IMR-90 (cell line): ENCODE results near the gene RBMS2. TPM values are rescaled to one million over a fixed set of nuclear protein-coding genes. Genes with fewer than 3 reads are reported as not detected.

Source experiments
- ATAC-seq: fragments of 200-7000 bp; cut with Tn5 transposase; 2 replicates; pipeline ENCODE4 v1.9.1; 2020; ENCODE audit warnings: low read depth, mild to moderate bottlenecking, moderate library complexity
- BruUV-seq: library from RNA; stranded (reverse); fragments of 400-500 nt; replicated peaks from 2 replicates; lab custom pipeline; 2021; lab: Mats Ljungman, UMichigan
- CTCF ChIA-PET: fragments of 300-600 bp; formaldehyde crosslinking; extraction: SDS; loops from one replicate; lab custom pipeline; 2021; ENCODE audit warnings: antibody characterized with exemption; lab: Yijun Ruan, JAX
- POLR2A ChIA-PET: fragments of 300-600 bp; sonication (Branson Sonifier 250); formaldehyde crosslinking; loops from one replicate; lab custom pipeline; 2022; ENCODE audit warnings: antibody characterized with exemption; ENCODE audit not compliant: unreplicated experiment; lab: Charles Lee
- DNase-seq: peaks from one replicate; pipeline ENCODE4 v3.0.0; 2013
- H2AFZ ChIP-seq: replicated peaks from 2 replicates; pipeline ENCODE3; 2013; ENCODE audit warnings: low read length, mild to moderate bottlenecking; ENCODE audit not compliant: poor library complexity
- H2AK5ac ChIP-seq: 2 replicates; pipeline ENCODE4 v1.6.1; 2013; ENCODE audit warnings: low read depth, low read length, inconsistent platforms
- H2AK9ac ChIP-seq: replicated peaks from 2 replicates; pipeline ENCODE3; 2013; ENCODE audit warnings: mild to moderate bottlenecking, low read depth, low read length, moderate library complexity; ENCODE audit not compliant: poor library complexity
- H2BK120ac ChIP-seq: 2 replicates; pipeline ENCODE4 v1.6.1; 2013; ENCODE audit warnings: low read depth, low read length, inconsistent platforms
- H2BK15ac ChIP-seq: 3 replicates; pipeline ENCODE4 v1.6.1; 2013; ENCODE audit warnings: low read depth, low read length, inconsistent platforms
- H2BK20ac ChIP-seq: 2 replicates; pipeline ENCODE4 v1.6.1; 2013; ENCODE audit warnings: low read depth, mild to moderate bottlenecking, inconsistent platforms, low read length, moderate library complexity
- H2BK5ac ChIP-seq: 2 replicates; pipeline ENCODE4 v1.6.1; 2013; ENCODE audit warnings: mild to moderate bottlenecking, low read depth, low read length, inconsistent platforms; ENCODE audit not compliant: poor library complexity, severe bottlenecking
- H3K14ac ChIP-seq: replicated peaks from 2 replicates; pipeline ENCODE4 v1.6.1; 2013; ENCODE audit warnings: low read depth, low read length, inconsistent platforms
- H3K18ac ChIP-seq: 2 replicates; pipeline ENCODE4 v1.6.1; 2013; ENCODE audit warnings: low read depth, low read length, control low read depth
- H3K23ac ChIP-seq: 2 replicates; pipeline ENCODE4 v1.6.1; 2013; ENCODE audit warnings: low read depth, low read length, inconsistent platforms
- H3K27ac ChIP-seq: 2 replicates; pipeline ENCODE4 v1.5.1; 2013; ENCODE audit warnings: mild to moderate bottlenecking, control low read depth, low read length; ENCODE audit not compliant: insufficient read depth
- H3K27me3 ChIP-seq: 2 replicates; pipeline ENCODE4 v1.6.1; 2013; ENCODE audit warnings: low read length; ENCODE audit not compliant: control insufficient read depth, insufficient read depth
- H3K36me3 ChIP-seq: 2 replicates; pipeline ENCODE4 v1.6.1; 2013; ENCODE audit warnings: low read length, mixed read lengths; ENCODE audit not compliant: control insufficient read depth, insufficient read depth
- H3K4ac ChIP-seq: 2 replicates; pipeline ENCODE4 v1.6.1; 2013; ENCODE audit warnings: low read depth, low read length, inconsistent platforms
- H3K4me1 ChIP-seq: 2 replicates; pipeline ENCODE4 v1.6.1; 2013; ENCODE audit warnings: low read length, mixed read lengths; ENCODE audit not compliant: control insufficient read depth, insufficient read depth
- H3K4me2 ChIP-seq: 2 replicates; pipeline ENCODE4 v1.6.1; 2013; ENCODE audit warnings: low read depth, mild to moderate bottlenecking, control low read depth, low read length, moderate library complexity
- H3K4me3 ChIP-seq: 2 replicates; pipeline ENCODE4 v1.5.1; 2013; ENCODE audit warnings: low read depth, mild to moderate bottlenecking, control low read depth, low read length, moderate library complexity; ENCODE audit not compliant: insufficient read depth
- H3K56ac ChIP-seq: 2 replicates; pipeline ENCODE4 v1.6.1; 2013; ENCODE audit warnings: low read length, inconsistent platforms; ENCODE audit not compliant: insufficient read depth; ENCODE audit errors: extremely low read depth
- H3K79me1 ChIP-seq, 2 experiments: 2 replicates each; pipeline ENCODE4 v1.6.1; 2013; ENCODE audit warnings: low read length in 2 of 2, inconsistent platforms in 1 of 2, low read depth in 1 of 2
- H3K9ac ChIP-seq: 2 replicates; pipeline ENCODE4 v1.6.1; 2013; ENCODE audit warnings: low read depth, low read length, control low read depth
- H3K9me1 ChIP-seq: 2 replicates; pipeline ENCODE4 v1.6.1; 2013; ENCODE audit warnings: low read length, inconsistent platforms; ENCODE audit not compliant: insufficient read depth
- H3K9me3 ChIP-seq: 2 replicates; pipeline ENCODE4 v1.6.1; 2013; ENCODE audit warnings: low read length; ENCODE audit not compliant: control insufficient read depth, insufficient read depth
- H4K20me1 ChIP-seq: 2 replicates; pipeline ENCODE4 v1.6.1; 2013; ENCODE audit warnings: low read length, inconsistent platforms; ENCODE audit not compliant: insufficient read depth
- H4K5ac ChIP-seq: 2 replicates; pipeline ENCODE4 v1.6.1; 2013; ENCODE audit warnings: mild to moderate bottlenecking, low read depth, low read length, control low read depth
- H4K8ac ChIP-seq, 2 experiments: 2 replicates each; pipeline ENCODE4 v1.6.1; 2013; ENCODE audit warnings: low read depth in 2 of 2, low read length in 2 of 2, control low read depth in 1 of 2, inconsistent platforms in 1 of 2
- H4K91ac ChIP-seq: 2 replicates; pipeline ENCODE4 v1.6.1; 2013; ENCODE audit warnings: low read depth, low read length, inconsistent platforms; ENCODE audit not compliant: insufficient read depth
- BHLHE40 ChIP-seq: fragments of 150-350 bp; IDR thresholded peaks from 2 replicates; pipeline ENCODE4 v1.6.1; 2016; ENCODE audit warnings: mild to moderate bottlenecking, low read depth, low read length
- MXI1 ChIP-seq: IDR thresholded peaks from 2 replicates; pipeline ENCODE4 v1.6.1; 2012; ENCODE audit warnings: low read depth, mild to moderate bottlenecking, low read length, moderate library complexity, borderline replicate concordance
- WGBS, 2 experiments: methylation state at CpG; one replicate each; pipeline versions ENCODE4 v1.1.5 to v1.1.7; 2013; ENCODE audit warnings: missing lambda C conversion rate in 2 of 2; ENCODE audit not compliant: insufficient read length in 1 of 2; ENCODE audit errors: extremely low coverage in 2 of 2; 5-methylcytosine and 5-hydroxymethylcytosine counted together
- dilution Hi-C: fragments of 300-500 bp; cut with HindIII; formaldehyde crosslinking; loops from one replicate; pipeline ENCODE4 v1.14.3; 2018; ENCODE audit warnings: low sequenced_read_pairs; ENCODE audit not compliant: unreplicated experiment
- in situ Hi-C: fragments of 300-500 bp; cut with MboI; formaldehyde crosslinking; loops from 3 replicates; pipeline ENCODE4 v1.14.3; 2019; ENCODE audit warnings: low sequenced_read_pairs, inconsistent platforms, mixed read lengths
- intact Hi-C: fragments of 100-400 bp; cut with micrococcal nuclease; formaldehyde crosslinking; loops from 2 replicates; pipeline ENCODE4 v1.10.0; 2022
- polyA plus RNA-seq, 3 experiments: library from polyadenylated mRNA; depleted of rRNA; stranded (reverse); fragments of >200 nt; gene quantifications; 2 replicates each; pipeline ENCODE4 v1.2.3, GENCODE V29; 2012; ENCODE audit warnings: low replicate concordance in 1 of 3
- total RNA-seq: library from RNA; depleted of rRNA; stranded (reverse); fragments of >200 nt; gene quantifications from 2 replicates; pipeline ENCODE4 v1.2.3, GENCODE V29; 2012

The RBMS2 gene
- total and polyA plus RNA-seq, 2 of the 4 experiments (the other 2 are of a cell fraction) = 38.0 to 43.6 TPM

DNA sequence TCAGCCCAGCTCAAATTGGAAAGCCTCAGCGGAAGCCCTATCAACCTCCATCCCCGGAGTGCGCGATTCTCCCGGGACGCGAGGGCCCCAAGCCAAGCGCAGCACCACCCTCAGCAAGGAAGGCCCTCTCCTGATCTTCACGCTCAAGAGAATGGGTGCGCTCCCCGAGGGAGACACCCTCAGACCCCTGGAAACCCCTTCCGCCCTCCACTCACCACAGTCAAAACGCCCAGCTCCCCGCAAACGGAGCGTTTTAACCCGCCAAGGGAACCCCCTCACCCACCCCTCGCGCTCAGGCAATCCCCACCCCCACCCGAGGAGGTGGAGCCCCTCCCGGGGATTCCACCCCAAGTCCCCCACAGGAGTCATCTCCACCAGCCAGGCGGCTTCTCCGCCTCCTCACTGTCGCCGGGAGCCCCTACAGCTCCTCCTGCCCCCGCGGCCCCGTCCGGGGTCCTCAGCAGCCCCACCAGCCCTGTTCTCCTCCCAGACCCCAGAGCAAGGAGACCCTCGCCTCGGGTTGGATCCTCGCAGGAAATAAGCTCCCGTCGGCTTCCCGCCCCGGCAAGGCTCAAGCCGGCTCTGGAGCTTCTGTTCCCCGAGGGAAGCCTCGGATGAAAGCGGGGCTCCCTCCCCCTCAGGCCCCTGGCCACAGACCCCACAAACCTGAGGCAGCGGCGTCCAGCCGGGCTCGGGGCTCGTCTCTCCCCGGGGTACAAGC, 108.0 kb downstream of the RBMS2 start:
- no peak overlapping the region for H2BK15ac ChIP-seq
- peak overlapping the region; percentile 89 for H3K14ac ChIP-seq
- peak overlapping the region; percentile 100 for H3K4me2 ChIP-seq
- peaks cover 84% of the 10 kb centered on the region for H4K20me1 ChIP-seq
- peak overlapping the region; percentile 71 for H2BK5ac ChIP-seq
- ATAC-seq (peak; percentile 21), DNase-seq (no peak)
- peak overlapping the region; percentile 88 for H3K27ac ChIP-seq
- TF ChIP-seq MXI1 = 0 out of 2 replicates have a peak, but pooled peaks have one; percentile 6
- no peak for TF ChIP-seq BHLHE40
- no peaks in the 10 kb centered on the region for H3K27me3 ChIP-seq
- dilution Hi-C loops = no loop called here
- H3K79me1 ChIP-seq = peaks cover 11 to 73% of the 10 kb centered on the region in 2 experiments; a peak in 3 of 4 replicates
- peak overlapping the region; percentile 59 for H4K5ac ChIP-seq
- peak overlapping the region in 1 of 2 experiments; percentile 67; a peak in 2 of 4 replicates for H4K8ac ChIP-seq
- peak overlapping the region; percentile 90 for H3K9ac ChIP-seq
- peak overlapping the region; percentile 91 for H3K4me3 ChIP-seq
- peaks cover 14% of the 10 kb centered on the region for H3K4me1 ChIP-seq
- peaks cover 19% of the 10 kb centered on the region for H3K9me1 ChIP-seq
- intact Hi-C loops = loop anchor here (2.0 kb wide), 1 partner anchor 95 kb away; the partner anchor contains the start of gene NACA
- 0% methylated on average over 16 of the region's 46 CpGs; no CpG with 5 or more reads in 1 of the 2 experiments for WGBS, 2 experiments
- H2BK20ac ChIP-seq = 0 out of 2 replicates have a peak overlapping the region, but pooled peaks have one; percentile 8
- H3K4ac ChIP-seq = peak overlapping the region; percentile 88
- peak overlapping the region; percentile 99 for H2AK9ac ChIP-seq
- H3K56ac ChIP-seq = peak overlapping the region; percentile 90
- H2AFZ ChIP-seq = peak overlapping the region; percentile 79
- H2BK120ac ChIP-seq = peak overlapping the region; percentile 55
- peak overlapping the region; percentile 55 for H2AK5ac ChIP-seq
- H3K9me3 ChIP-seq = no peaks in the 10 kb centered on the region
- no TSS peak for BruUV-seq
- H3K18ac ChIP-seq = peak overlapping the region; percentile 57
- peak overlapping the region; percentile 67 for H4K91ac ChIP-seq
- CTCF ChIA-PET = interaction anchor here (0.6 kb wide), 1 partner anchor 120 kb away, joined by 4 read pairs; no protein-coding TSS in a partner anchor
- in situ Hi-C loops = loop anchor here (10.0 kb wide), 1 partner anchor 375 kb away; the partner anchor contains the start of gene ZBTB39
- 0 out of 2 replicates have a peak, but pooled peaks cover 7% of the 10 kb centered on the region for H3K36me3 ChIP-seq
- H3K23ac ChIP-seq = peak overlapping the region; percentile 95
- POLR2A ChIA-PET = interaction anchor here (0.5 to 0.9 kb wide), 3 partner anchors 93 to 379 kb away, joined by 3 to 5 read pairs (median 5); partner anchors contain the start of gene NACA
